Adrenal gland (tissue), 12 donors: Measurements from ENCODE around the gene TAC4. TPM values are rescaled to one million over a fixed set of nuclear protein-coding genes. Genes with fewer than 3 reads are reported as not detected.
A peak's percentile ranks its signal among the peaks of the same experiment; 100 is the strongest.

Experiments
- DNase-seq, 7 donors: peaks; one replicate each; pipeline ENCODE4 v3.0.0-alpha.2; 2019 to 2020
- H3K27ac ChIP-seq, 5 donors: fragments of 200-600 bp; sonication (generic) in 4 of 5; 1 replicate in 3 of 5; 2 replicates in 2 of 5; pipeline versions ENCODE4 v1.5.1 to v1.8.0; 2016 to 2020; ENCODE audit warnings: mild to moderate bottlenecking in 1 of 5
- H3K27me3 ChIP-seq: fragments of 200-600 bp; 2 replicates; pipeline ENCODE4 v1.8.0; 2021
- H3K36me3 ChIP-seq, 2 donors: fragments of 200-600 bp; replicated peaks in 1 of 2; 1 replicate in 1 of 2; 2 replicates in 1 of 2; pipeline versions ENCODE4 v1.5.1 to v1.8.0; 2018 to 2022
- H3K4me1 ChIP-seq, 2 donors: fragments of 200-600 bp; replicated peaks in 1 of 2; 1 replicate in 1 of 2; 2 replicates in 1 of 2; pipeline versions ENCODE4 v1.5.1 to v1.8.0; 2018 to 2021
- H3K4me3 ChIP-seq, 4 donors: fragments of 200-600 bp; sonication (generic) in 3 of 4; one replicate each; pipeline ENCODE4 v1.5.1; 2016 to 2018
- H3K9me3 ChIP-seq, 3 donors: fragments of 200-600 bp; sonication (generic) in 1 of 3; replicated peaks in 1 of 3; 1 replicate in 2 of 3; 2 replicates in 1 of 3; pipeline versions ENCODE4 v1.5.1 to v1.8.0; 2016 to 2021
- CTCF ChIP-seq, 6 experiments: fragments of 450-650 bp in 4 of 6; fragments of 200-600 bp in 2 of 6; sonication (generic) in 1 of 6; IDR thresholded peaks; 1 replicate in 5 of 6; 2 replicates in 1 of 6; pipeline versions ENCODE4 v1.5.1 to v1.8.0; 2016 to 2021; ENCODE audit warnings: antibody characterized with exemption in 6 of 6, mild to moderate bottlenecking in 2 of 6, moderate library complexity in 1 of 6
- POLR2A ChIP-seq, 2 donors: fragments of 450-650 bp; IDR thresholded peaks; one replicate each; pipeline ENCODE4 v1.6.1; 2017; ENCODE audit warnings: antibody characterized with exemption in 2 of 2, mild to moderate bottlenecking in 2 of 2, moderate library complexity in 1 of 2
- WGBS, 4 donors: extraction: QIAGEN DNeasy Blood & Tissue Kit in 2 of 4; methylation state at CpG; one replicate each; pipeline versions ENCODE4 v1.1.5 to v1.1.7; 2013 to 2017; 5-methylcytosine and 5-hydroxymethylcytosine counted together
- intact Hi-C, 2 donors: fragments of 100-400 bp; cut with DNase I; formaldehyde crosslinking; loops; one replicate each; pipeline versions ENCODE4 v1.14.1 to v1.15.0; 2022 to 2023
- polyA plus RNA-seq, 3 donors: library from polyadenylated mRNA; stranded (reverse); fragments of 200-250 nt in 2 of 3; fragments of 350-450 nt in 1 of 3; fragmentation: Illumina TruSeq in 1 of 3; extraction: RNeasy Lipid Tissue Mini Kit (QIAGEN cat#74804) in 1 of 3; gene quantifications; one replicate each; pipeline ENCODE4 v1.2.3, GENCODE V29; 2013 to 2014
- total RNA-seq, 9 donors: library from RNA; depleted of rRNA in 4 of 9; stranded (reverse); fragments of >200 nt in 4 of 9; fragments of 120-200 nt in 1 of 9; fragmentation: NEBNext Ultra II Directional in 1 of 9; extraction: Animal tissue kit (Norgen Biotek cat#: 25700) in 1 of 9; gene quantifications; one replicate each; pipeline versions ENCODE4 v1.1.0 to v1.2.4, GENCODE V29; 2013 to 2023
- donor health status: healthy with polysubstance abuse.
- donor health status: Bipolar disorder and iron deficiency.
- donor health status: DM: yes; HTN: yes; CAD: no.
- donor health status: DM: no; HTN: no; CAD: no.
- donor health status: DM: no; HTN: no; CAD: no.
- donor health status: DM: yes; HTN: yes; CAD: no.

The TAC4 gene
- total and polyA plus RNA-seq, 12 donors: 0.40 to 0.90 TPM; not detected in 10

- WGBS, 4 donors: 88 to 96% (median 92%) methylated on average over 7 of the region's 7 CpGs
- no peak for DNase-seq
- peak overlapping the region in 1 of 5 donors; percentile 74 for H3K27ac ChIP-seq
- no peaks in the 10 kb centered on the region for H3K9me3 ChIP-seq
- TF ChIP-seq CTCF (IDR thresholded peaks at IDR 0.05) (no peak), POLR2A (IDR thresholded peaks at IDR 0.05) (no peak)
- H3K27me3 ChIP-seq: no peaks in the 10 kb centered on the region
- H3K36me3 ChIP-seq: peaks cover 0 to 18% of the 10 kb centered on the region in 2 donors
- no peak overlapping the region for H3K4me3 ChIP-seq
- H3K4me1 ChIP-seq: peaks cover 5 to 25% of the 10 kb centered on the region in 2 donors
- intact Hi-C loops: no loop called here
Observed at GRCh38 chr17:49835472-49835871, 12.4 kb downstream of the TAC4 start.

GRCh38 chr17:49834118-49834743 is 13.6 kb downstream of the TAC4 start:
- Histone ChIP-seq H3K27ac (peak overlapping the region in 2 of 5 donors; percentile 23 to 52), H3K9me3 (no peaks in the 10 kb centered on the region), H3K4me1 (peaks cover 6 to 28% of the 10 kb centered on the region in 2 donors), H3K36me3 (peaks cover 0 to 21% of the 10 kb centered on the region in 2 donors), H3K27me3 (no peaks in the 10 kb centered on the region), H3K4me3 (no peak overlapping the region)
- intact Hi-C loops: no loop called here
- WGBS, 4 donors: 96 to 97% (median 97%) methylated on average over 19 of the region's 19 CpGs
- no peak for TF ChIP-seq CTCF (IDR thresholded peaks at IDR 0.05)
- TF ChIP-seq POLR2A (IDR thresholded peaks at IDR 0.05): no peak
- DNase-seq: no peak

- no peak overlapping the region for H3K4me3 ChIP-seq
- DNase-seq: no peak
- H3K9me3 ChIP-seq: no peaks in the 10 kb centered on the region
- intact Hi-C loops: no loop called here
- no peak for TF ChIP-seq CTCF (IDR thresholded peaks at IDR 0.05)
- TF ChIP-seq POLR2A (IDR thresholded peaks at IDR 0.05): no peak
- H3K4me1 ChIP-seq: peaks cover 11 to 32% of the 10 kb centered on the region in 2 donors
- no peaks in the 10 kb centered on the region for H3K27me3 ChIP-seq
- peak overlapping the region in 2 of 5 donors; percentile 41 to 52 for H3K27ac ChIP-seq
- H3K36me3 ChIP-seq: peaks cover 0 to 30% of the 10 kb centered on the region in 2 donors
- 68 to 83% (median 73%) methylated on average over 7 of the region's 7 CpGs for WGBS, 4 donors
Observed at GRCh38 chr17:49832840-49833599, 14.8 kb downstream of the TAC4 start.

- peak overlapping the region in 2 of 5 donors; percentile 21 to 24 for H3K27ac ChIP-seq
- no peak for TF ChIP-seq CTCF (IDR thresholded peaks at IDR 0.05)
- TF ChIP-seq POLR2A (IDR thresholded peaks at IDR 0.05): no peak
- no peak for DNase-seq
- 21 to 36% (median 30%) methylated on average over 1 of the region's 1 CpG for WGBS, 4 donors
- no peaks in the 10 kb centered on the region for H3K9me3 ChIP-seq
- H3K27me3 ChIP-seq: no peaks in the 10 kb centered on the region
- H3K4me1 ChIP-seq: peaks cover 12 to 23% of the 10 kb centered on the region in 2 donors
- intact Hi-C loops: no loop called here
- H3K36me3 ChIP-seq: peaks cover 0 to 54% of the 10 kb centered on the region in 2 donors
- H3K4me3 ChIP-seq: no peak overlapping the region
Observed at GRCh38 chr17:49830605-49831004, 17.3 kb downstream of the TAC4 start.
